GM19035 (cell line): Measurements from ENCODE around the gene TMEM89.

Experiments
- ATAC-seq: cut with Tn5 transposase; IDR thresholded peaks from one replicate; pipeline ENCODE4 v1.9.1; 2021; ENCODE audit not compliant: unreplicated experiment

Gene TMEM89

DNA sequence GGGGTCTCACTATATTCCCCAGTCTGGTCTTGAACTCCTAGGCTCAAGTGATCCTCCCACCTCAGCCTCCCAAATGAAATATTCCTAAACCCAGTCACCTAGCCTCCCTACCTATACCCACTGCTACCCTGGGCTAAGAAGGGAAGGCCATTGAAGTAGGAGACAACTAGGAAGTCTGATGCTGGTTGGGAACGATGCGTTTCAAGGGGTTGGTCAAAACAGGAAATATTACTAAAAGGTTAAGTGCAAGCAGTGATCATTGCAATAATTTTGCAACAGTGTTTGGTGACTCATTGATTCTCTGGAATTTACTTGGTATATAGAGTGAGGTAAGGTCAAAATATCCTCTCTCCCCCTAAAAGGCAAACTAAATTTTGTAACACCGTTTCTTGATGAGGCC is 7.5 kb downstream of the TMEM89 start:
- no peak for ATAC-seq

DNA sequence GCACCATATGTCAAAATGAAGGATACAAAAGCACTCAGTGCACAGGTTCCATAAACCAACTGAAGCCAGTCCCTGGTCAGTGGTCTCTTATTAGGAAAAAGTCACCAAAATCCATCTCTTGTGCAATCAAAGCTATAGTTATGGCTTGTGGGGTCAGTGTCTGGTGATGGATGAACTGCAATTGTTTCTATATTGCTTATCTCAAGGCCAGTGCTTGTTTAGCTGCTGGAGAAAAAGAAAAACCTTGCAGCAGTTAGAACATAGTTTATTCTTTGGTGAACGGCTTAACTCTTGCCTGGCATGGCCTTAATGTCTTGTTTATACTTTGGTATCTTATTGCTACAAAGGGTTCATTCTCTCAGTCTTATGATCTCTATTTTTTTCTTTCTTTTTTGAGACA is 9.3 kb downstream of the TMEM89 start:
- ATAC-seq, result no peak

DNA sequence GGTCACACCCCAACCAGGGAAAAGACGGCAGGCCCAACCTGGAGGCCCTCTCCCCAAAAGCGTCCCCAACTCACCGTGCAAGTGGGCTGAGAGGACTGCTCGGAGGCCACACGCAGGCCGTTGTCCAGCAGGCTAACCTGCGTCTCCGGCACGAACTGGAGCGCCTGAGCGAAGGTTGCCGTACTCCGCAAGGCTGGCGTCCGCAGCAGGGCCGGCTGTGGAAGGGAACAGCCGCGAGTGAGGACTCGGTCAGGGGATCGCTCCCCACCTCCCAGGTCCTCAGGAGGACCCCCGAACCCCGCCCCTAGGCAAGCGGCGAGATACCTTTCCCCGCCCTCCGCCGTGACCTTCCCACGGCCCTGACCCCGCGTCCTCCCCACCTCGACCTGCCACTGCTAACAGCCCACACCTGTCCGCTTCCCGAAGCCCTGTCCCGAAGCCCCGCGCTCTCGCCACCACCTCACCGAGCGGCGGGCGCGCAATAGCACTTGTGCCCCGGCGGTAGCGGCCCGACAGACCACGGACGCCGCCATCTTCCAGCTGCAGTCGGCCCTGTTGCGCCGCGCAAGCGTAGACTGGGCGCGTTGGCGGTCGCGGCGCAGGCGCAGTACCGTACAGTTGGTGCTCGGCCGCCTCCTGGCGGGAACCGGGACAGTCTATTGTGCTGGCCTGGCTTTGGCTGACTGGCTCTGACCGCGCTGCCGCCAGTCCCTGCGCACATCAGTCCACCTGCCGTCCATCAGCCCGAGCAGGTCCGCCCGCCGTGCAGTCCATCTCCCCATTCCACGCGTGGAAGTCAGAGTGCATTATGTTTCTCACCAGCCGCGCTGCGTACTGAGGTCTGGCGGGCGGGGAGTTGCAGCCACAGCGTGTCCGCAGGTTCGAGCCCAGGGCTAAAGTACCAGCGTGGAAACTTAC is 12.2 kb downstream of the TMEM89 start, which contains the start of gene UQCRC1:
UQCRC1 (minus strand) TSS at position 559 of the 918 bp plus-strand sequence; CDS start at position 533, 26 bp downstream.
- ATAC-seq, result peak; percentile 97

DNA sequence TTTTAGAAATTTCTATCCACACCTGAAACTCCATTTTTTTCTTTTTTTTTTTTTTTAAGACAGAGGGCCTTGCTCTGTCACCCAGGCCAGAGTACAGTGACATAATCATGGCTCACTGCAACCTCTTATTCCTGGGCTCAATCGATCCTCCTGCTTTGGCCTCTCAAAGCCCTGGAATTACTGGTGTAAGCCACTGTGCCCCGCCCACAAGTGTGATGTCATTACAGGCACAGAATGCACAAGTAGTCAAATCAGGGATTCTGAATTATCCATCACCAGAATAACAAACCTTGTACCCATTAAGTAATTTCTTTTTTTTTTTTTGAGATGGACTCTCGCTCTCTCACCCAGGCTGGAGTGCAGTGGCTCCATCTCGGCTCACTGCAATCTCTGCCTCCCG is 14.1 kb downstream of the TMEM89 start:
- ATAC-seq, result no peak

DNA sequence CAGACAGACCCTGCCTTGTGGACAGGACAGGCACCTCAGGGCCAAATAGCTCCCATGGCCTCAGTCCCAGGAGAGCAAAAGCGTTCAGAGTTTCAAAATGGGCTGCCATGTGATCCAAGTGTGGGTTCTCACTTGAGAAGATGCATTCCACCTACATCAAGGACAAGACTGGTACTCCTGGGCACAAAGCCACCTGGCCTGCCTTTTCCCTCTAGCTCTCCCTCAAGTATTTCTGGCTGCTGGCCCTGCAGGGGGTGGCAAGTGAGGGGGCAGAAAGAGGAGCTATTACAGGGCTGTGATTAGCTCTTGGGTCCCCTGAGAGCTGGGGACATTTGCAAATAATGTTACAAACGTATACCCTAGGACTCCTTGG is 20.0 kb downstream of the TMEM89 start:
- ATAC-seq, result no peak

DNA sequence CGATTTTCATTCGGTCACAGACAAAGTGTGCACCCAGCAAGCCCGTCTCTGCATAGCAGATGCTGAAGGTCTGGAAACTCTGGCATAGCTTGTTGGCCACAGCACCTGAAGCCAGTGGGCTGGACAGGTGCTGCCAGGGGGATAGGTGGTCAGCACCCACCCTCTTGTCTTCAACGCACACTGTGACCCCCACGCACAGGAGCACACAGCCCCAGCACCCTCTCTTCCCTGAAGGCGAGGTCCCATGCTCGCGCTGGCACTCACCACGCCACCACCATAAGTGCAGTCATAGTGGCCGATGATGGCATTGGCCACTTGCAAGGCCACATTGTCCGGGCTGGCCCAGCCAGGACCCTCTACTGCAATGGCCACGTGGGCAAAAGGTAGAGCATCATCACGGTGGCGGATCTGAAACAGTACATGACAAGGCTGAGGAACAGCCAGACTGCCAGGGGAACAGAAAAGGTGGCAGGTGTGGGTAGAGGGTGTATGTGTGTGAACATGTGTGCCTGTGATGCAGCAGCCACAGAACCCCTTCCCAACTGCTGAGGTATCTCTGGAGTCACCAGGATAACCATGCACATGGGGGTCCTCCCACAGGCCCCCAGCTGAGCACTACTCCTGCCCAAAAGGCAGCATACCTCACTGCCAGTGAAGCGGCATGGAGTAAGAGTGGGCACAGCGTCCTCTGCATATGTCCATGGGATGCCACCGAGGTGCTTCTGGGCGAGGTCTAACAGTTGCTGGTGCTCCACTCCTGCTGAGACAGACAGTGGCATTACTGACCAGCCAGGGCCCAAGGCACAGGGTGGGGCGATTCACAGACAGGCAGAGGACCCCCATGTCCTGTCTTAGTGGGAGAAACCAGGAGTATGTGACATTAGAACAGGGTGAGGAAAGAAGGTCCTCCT is 20.6 kb downstream of the TMEM89 start:
- no peak for ATAC-seq

DNA sequence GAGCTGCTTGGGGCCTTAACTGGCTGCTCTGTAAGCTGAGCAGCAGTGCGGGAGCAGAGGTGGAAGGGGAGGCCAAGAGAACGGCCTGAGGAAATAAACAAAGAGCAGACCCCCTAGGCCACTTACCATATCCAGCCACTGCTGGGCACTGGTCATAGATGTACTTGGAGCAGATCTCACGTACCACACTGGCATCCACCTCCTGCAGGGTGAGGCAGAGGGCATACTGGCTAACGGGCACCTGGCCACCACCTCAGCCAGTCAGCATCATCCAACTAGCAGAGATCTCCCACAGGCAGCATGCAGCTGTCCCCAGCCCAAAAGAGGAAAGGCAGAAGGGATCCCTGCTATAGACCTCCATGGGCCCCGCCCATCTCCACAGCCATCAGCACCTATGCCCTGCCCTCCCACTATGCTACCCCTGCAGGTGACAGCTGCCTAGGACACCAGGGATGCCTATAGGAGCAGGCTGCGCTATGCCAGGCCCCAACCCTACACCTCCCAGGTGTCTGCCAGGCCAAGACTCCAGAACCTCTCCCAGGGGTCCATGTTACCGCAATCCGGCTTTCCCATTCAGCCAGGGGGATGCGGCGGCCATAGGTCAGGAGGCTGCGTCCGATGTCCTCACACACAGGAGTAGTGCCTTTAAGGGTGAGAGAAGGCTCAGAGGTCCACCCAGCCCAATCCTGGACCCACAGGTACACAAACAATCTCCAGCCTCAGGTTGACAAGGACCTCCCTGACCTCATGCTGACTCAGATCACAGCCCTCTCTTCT is 21.9 kb downstream of the TMEM89 start:
- ATAC-seq, result no peak

DNA sequence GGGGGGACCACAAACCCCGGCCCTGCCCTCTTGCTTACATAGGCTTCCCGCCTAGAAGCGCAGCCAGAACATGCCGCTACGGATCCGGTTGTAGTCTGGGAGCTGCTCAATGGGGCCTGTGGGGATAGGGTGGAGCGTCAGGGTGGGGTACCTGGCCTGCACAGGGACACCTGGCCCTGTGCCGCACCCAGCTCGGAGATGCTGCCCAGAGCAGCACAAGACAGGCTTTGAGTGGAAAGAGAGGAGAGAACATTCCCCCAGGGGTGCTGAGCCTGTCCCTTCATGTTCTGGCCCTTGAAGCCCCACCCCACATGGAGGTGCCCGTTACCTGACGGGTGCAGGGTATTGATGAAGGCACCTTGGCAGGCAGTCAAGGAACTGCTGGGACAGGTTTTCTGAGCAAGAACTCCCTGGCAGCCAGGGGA is 22.5 kb downstream of the TMEM89 start:
- ATAC-seq, result no peak

DNA sequence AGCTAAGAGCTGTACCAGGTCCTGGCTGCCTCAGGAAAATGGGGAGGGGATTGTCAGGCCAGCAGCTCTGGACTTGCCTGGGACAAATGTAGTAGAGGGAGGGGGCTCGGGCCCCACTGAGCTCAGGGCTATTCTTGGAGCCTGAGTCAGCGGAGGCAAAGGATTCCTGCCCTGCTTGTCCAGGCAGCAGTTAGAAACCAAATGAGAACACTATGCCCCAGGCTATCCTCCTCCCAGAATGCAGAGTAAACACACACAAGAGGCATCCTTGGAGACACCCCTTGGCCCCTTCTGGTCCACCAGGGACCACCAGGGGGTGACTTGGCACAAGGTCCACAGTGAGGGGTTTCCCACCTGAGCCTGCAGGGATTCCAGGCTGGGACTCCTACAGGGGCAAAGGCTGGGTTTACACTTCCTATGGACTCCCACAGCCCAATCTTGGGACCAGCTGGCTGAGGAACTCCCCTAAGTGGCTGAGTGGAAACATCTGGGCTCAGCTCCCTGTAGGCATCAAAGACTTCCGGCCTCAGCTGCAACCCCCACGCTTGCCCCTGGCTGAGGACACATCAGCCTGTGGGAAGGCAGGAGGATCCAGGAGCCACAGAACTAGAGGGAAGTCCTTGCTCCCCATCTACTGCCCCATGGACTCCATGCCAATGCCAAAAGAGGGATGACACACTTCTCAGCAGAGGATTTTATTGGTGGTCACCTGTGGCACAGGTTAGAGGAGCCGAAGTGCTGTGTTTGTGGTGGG is 23.1 kb downstream of the TMEM89 start:
- ATAC-seq, result no peak

DNA sequence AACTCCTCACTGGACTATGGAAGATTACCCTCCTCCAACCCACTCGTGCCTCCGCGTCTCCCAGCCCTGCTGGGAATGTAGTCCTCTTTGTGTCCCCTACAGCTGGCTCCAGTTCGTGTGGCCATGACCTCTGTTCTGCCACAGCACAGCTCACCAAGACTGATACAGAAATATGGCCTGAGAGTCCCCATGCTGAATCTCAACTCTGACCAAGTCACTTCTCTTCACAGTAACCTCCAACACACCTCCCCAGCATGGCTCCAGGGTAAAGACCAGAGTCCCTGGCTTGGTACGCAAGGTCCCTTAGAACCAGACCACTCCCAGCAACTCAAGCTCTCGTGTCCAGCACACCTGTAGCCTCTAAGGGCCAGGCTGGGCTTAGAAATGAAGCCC is 24.2 kb downstream of the TMEM89 start:
- ATAC-seq, result no peak

DNA sequence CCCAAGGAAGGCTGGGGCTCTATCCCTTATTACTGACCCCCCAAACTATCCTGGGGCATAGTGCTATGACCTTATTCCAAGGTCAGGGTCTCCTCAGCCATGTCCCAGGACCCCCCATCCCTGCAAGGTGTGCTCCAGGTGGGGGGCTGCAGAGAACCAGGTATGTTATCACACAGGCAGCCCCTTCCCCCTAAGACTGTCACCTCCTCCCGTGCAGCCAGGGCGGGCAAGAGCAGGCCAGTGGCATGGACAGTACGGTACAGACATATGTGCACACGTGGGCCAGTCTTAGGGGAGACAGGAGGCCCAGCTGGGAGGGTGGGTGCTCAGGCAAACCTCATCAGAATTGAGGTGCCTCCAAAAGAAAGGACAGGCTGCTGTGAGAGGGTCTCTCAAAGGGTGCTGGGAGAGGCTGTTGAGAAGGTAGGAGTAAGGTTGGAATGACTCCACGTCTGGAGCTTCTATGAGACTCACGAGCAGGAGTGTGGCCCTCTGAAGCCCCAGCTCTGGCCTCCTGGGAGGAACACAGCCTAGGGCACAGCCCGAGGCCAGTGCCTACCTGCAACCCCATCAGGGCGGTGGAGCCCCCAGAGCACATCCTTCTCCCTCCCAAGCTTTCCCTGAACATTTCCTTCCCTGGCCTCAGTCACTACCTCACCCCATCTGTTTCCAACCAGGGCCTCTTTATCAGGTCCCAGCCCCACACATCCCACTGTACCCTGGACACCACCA is 24.7 kb downstream of the TMEM89 start:
- ATAC-seq, result no peak

DNA sequence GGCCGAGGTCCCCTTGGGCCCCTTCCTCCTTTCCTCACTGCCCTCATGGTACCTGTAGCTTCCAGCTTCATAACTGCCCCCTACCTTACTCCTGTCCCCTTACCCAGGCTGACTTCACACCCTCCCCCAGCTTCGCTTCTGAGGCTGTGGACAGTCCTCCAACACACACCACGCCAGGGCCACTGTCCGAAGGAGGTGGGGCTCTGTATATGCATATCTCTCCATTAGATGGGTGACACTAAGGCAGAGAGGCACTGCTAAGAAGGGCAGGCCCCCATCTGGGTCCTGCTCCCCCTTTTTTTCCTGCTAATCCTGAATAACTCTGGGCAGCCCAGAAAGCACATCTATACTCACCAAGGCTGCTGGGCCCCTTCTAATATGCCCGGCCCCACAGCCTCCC is 25.4 kb downstream of the TMEM89 start:
- ATAC-seq, result no peak

DNA sequence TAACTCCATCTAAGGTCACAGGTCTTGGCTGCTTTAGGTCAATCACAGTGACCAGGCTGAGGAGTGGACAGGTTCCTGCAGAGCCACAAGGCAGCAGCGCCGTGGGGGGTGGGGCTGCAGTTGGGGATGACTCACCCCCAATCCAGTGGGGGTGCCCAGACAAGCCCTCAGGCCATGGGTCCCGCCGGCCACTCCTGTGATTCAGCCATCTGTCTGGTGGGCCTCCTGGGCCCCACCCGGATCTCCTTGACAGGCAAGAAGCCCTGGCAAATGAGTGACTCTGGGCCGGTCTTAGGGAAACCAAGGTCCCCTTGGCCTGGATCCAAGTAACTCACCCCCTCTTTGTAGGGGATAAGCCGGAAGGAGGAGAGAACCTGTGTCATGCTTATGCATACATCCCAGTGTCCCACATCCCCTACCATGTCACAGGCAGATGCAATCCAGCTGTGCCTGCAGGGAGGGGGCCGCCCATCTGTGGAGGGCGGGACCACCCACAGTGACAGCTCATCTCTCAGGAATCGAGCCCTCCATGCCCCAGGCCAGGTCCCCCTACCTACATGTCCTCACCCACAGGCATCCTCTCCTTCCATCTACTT is 25.9 kb downstream of the TMEM89 start:
- ATAC-seq, result no peak

DNA sequence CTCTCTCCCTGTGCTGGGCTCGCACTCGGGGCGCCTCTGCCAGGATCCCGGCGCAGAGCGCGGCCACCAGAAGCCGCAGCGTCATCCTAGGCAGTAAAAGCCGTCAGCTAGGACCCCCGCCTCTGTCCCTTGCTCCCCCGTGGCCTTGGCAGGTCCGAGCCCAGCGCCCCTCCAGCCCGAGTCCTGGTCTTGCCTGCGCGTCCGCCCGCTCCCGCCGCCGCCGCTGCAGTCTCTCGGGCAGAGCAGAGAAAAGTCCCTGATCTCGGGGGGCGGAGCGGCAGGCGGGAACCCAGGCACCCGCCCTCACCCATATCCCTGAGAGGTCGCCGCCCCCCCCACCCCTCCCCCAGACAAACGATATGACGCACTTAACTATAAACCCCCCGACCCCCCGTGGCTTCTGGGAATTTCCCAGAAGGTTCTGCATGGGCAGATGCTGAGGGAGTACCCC is 26.5 kb downstream of the TMEM89 start, which contains the start of gene COL7A1:
COL7A1 (minus strand) TSS at position 255 of the 451 bp plus-strand sequence; CDS start at position 85, 170 bp downstream.
- ATAC-seq, result no peak

DNA sequence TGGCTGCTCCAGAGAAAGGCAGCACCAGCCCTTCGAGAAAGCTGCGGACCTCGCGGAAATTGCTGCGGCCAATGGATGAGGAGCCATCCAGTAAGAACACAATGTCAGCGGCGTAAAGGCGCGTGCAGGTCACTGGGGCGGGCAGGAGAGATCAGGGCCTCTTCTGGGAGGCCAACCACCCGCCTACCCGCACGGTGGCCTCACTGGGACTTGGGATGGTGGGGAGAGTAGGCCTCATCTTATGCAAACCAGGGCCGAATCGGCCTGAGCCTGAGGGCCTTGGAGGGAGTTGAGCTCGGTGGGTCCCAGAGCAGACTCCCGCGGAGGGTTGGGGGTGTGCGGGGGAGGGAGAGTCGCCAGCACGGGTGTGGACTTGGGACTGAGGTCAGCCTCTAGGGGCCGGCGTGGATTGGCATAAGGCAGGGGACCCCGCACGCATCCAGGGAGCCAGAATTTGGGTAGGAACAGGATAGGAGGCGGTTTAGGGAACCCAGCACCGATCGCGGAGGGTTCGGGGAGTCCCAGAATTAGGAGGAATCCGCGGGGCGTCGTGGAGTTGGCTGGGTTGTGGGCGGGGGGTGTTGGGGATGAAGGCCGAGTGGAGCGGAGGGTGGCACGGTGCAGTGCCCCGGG is 27.0 kb downstream of the TMEM89 start:
- no peak for ATAC-seq

DNA sequence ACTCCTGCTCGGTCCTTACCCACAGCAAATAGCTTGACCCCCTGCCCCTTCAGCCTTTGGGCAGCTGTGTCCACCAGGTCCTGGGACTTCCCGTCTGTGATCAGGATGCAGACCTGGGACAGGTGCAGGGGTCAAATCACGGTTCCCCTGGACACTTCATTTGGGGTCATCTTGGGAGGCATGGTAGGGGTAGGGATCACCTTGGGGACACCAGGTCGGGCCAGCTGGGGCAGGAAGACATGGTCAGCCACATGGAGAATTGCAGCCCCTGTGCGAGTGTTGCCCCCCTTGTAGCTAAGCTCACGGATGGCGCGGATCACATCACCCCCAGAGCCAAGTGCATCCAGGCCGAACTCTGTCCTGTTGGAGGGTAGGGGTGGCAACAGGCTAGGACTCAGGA is 28.2 kb downstream of the TMEM89 start:
- ATAC-seq, result no peak

DNA sequence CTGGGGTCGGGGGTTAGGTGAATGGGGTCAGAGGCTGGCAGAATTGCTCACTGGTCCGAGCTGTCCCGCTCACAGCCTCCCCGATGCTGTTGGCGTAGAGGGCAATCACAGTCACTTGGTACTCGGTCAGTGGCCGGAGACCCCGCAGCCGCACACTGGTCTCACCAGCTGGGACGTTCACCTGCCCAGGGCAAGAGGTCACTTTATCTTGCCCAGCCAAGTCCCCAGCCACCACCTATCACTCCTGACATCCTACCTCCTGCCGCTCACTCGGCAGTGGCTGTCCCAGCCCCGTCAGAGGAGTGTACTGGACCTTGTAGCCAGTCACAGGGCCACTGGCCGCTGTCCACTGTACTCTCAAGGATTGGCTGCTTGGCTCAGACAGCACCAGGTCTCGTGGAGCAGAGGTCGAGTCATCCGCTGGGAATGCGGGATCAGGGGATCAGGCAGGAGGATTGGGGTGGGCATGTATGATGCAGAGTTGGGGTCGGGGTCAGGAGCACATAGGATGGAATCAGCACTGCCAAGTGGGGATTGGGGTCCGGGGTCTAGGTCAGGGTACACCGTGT is 29.0 kb downstream of the TMEM89 start:
- ATAC-seq, result no peak

DNA sequence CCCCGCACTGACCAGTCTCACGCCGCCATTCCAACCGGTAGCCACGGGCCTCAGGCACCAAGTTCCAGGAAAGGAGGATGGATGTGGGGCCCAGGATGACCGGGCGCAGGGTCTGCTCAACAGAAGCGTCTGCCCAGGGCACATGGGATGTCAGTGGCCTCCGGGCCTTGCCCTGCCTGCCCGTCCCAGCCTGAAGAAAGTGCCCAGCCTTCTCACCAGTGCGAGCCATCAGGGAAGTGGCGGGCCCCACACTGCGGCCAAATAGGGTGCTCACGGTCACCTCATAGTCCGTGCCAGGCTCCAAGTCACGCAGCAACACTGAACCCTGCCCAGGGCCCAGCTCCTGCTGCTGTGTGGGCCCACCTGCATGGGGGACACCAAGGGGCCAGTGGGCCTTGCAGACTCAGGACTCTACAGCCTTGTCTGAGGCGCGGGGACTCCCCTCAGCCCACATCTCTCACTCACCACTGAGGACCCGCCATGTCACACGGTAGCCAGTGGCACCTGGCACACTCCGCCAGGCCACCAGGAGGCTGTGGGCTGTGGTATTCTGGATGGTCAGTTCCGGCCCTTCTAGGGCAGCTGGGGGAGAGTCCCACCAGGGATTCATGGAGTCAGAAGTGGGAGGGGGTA is 29.6 kb downstream of the TMEM89 start:
- no peak for ATAC-seq
